MM.1S (cell line): ENCODE data around the gene DDX21.

Source experiments
- EZH2 ChIP-seq: fragments of 300-600 bp; sonication (generic); optimal IDR thresholded peaks from 2 replicates; pipeline ENCODE3; 2017; ENCODE audit warnings: low read depth, mild to moderate bottlenecking, antibody characterized with exemption, low read length, mixed read lengths
- EZH2phosphoT487 ChIP-seq: fragments of 300-600 bp; sonication (generic); IDR thresholded peaks from 2 replicates; pipeline ENCODE4 v1.6.1; 2018; ENCODE audit warnings: antibody characterized with exemption, low read length
- TF ChIP-seq, protein P1 (sequence below): fragments of 300-600 bp; sonication (generic); IDR thresholded peaks from 2 replicates; pipeline ENCODE4 v1.5.1; 2016; ENCODE audit warnings: antibody characterized with exemption, low read length, mixed read lengths

GRCh38 chr10:68955355-68955831, 577 bp upstream of the DDX21 start:
- TF ChIP-seq, protein P1, sequence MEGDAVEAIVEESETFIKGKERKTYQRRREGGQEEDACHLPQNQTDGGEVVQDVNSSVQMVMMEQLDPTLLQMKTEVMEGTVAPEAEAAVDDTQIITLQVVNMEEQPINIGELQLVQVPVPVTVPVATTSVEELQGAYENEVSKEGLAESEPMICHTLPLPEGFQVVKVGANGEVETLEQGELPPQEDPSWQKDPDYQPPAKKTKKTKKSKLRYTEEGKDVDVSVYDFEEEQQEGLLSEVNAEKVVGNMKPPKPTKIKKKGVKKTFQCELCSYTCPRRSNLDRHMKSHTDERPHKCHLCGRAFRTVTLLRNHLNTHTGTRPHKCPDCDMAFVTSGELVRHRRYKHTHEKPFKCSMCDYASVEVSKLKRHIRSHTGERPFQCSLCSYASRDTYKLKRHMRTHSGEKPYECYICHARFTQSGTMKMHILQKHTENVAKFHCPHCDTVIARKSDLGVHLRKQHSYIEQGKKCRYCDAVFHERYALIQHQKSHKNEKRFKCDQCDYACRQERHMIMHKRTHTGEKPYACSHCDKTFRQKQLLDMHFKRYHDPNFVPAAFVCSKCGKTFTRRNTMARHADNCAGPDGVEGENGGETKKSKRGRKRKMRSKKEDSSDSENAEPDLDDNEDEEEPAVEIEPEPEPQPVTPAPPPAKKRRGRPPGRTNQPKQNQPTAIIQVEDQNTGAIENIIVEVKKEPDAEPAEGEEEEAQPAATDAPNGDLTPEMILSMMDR = no peak
- TF ChIP-seq EZH2 (no peak), EZH2phosphoT487 (no peak)
